GM18519 (cell line): ENCODE data around the gene TNRC6C.

Source experiments
- ATAC-seq: cut with Tn5 transposase; IDR thresholded peaks from one replicate; pipeline ENCODE4 v1.9.1; 2021; ENCODE audit warnings: mild to moderate bottlenecking, moderate library complexity; ENCODE audit not compliant: unreplicated experiment, low FRiP score

Gene TNRC6C

DNA sequence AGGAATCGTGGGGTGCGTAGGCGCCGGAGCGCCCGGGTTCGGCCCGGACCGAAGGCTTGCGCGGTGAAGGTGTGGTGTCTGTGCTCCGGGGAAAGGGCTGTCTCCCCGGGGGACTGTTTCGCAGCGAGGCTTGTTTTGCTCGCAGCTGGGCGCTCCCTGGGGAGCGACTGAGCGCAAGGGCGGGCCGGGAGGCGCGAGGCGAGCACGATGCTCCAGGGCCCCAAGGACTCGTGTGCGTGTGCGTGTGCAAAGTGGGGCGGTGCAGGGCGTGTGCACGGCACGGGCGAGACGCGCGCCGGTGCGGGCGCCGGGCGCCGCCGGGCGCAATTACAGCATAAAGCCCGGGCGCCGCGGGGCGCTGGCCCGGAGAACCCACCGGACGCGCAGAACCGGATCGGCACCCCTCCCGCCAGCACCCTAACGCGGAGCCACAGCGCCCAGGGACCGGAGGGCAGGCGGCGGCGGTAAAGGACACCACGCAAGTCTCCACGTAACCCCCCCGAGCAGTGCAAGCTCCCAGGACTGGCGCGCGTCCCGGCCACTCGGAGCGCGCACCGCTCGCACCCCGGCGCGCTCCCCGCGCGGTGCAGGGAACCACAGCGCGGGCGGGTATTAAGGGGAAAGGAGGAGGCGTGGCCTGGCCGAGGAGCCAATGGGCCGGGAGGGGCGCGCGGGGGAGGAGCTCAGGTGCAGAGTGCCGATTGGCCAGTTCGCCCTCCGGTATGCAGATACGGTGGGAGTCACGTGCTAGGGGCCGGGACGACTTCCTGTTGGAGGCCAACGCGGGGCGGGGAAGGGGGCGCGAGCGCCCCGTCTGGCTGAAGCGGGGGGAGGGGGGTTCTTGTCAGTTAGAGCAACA is at the start of gene TNRC6C:
Gene TNRC6C (plus strand): TSS at position 847 of the 859 bp plus-strand sequence. CDS start 45,504 bp downstream, outside the sequence.
- ATAC-seq = peak; percentile 61

DNA sequence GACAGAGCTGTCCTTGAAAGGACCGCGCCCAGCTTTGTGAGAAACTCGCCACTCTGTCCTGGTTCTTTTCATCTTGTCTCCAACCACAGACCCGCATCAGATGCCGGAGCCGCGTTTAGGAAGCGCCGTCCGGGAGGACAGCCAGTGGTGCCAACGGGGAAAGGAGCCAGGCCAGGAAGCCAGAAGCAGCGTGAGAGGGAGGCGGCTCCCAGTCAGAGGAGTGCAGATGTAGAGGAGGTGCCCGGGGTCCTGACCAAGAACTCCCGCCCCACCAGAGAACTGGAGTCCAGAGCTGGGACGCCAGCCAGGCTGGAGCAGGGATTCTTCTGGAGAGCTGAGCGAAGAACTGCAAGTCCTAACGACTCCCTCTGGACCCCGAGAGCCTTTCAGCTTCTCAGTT is 49.3 kb upstream of the TNRC6C start:
- ATAC-seq = no peak

- no peak for ATAC-seq
Observed at GRCh38 chr17:77909816-77910215, 48.7 kb upstream of the TNRC6C start.

GRCh38 chr17:77914385-77915254 is 43.9 kb upstream of the TNRC6C start:
- no peak for ATAC-seq

GRCh38 chr17:77915594-77916021 is 42.9 kb upstream of the TNRC6C start:
- ATAC-seq = no peak

DNA sequence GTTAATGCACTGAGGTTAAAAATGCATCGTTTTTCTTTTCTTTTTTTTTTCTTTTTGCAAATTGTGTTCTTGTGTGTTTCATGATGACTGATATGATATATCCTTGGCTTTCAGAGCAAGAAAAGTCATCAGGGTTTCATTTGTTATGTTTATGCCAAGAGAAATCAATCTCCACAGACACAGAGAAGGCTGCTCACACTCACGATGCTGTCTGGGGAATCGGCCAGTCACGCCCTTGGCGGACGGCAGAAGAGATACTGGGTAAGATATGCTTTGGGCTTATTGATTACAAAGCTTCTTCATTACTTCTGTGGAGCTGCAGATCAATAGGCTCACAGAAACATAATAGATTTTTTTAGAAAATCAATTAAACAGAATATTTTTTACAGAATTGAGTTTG is 42.2 kb upstream of the TNRC6C start:
- ATAC-seq = no peak

DNA sequence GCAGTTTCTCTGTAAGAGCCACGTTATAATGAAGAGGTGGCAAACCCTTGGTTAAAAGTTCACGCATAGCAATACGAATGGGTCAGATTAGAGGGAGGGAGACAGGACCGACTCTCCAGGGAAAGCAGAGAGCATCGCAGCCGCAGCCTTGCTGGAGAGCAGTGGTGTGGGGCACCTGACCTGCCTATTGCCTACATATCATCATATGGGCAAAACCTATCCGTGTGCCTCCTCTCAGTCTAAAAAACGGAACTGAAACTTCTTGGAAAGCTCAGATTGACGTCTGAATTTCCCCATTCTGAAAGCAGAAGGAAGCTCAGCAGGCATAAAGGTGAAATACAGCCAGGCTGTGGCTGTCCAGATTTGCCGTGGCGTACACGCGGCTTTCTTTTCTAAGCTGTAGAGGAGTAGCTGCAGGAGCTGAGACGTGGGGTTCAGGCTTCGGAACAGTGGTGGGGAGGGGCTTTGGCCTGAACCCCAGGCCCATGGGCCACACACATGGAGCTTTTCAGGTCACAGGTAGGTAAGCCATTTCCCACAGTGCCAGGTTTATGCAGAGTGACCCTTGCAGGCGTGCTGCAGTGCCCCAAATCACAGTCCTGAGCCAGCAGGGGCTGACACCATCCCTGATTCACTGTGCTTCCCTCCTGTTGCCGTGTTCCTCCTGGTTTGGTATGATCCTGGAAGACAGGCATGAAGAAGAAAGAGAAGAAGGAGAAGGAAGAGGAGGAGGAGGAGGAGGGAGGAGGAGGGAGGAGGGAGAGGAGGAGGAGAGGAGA is 41.6 kb upstream of the TNRC6C start:
- no peak for ATAC-seq

GRCh38 chr17:77919276-77919675 is 39.2 kb upstream of the TNRC6C start:
- no peak for ATAC-seq

DNA sequence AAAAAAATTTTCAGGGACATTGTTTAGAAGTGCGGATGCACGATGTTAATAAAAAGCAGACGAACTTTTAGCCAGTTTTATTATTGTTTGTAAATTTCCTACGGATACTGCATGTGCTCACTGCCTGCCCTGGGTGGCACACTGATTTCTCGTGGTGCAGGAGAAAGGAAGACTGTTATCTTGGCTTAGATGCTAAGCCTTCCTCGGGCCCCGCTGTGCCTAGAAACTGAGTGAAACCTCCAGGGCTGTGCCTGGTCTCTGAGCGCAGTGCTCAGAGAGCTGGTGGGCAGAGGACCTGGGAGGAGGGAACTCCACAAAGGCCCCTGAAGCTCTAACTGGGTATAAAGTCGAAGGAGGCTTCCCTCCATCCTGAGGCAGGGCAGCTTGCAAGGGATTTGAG is 35.4 kb upstream of the TNRC6C start:
- no peak for ATAC-seq

DNA sequence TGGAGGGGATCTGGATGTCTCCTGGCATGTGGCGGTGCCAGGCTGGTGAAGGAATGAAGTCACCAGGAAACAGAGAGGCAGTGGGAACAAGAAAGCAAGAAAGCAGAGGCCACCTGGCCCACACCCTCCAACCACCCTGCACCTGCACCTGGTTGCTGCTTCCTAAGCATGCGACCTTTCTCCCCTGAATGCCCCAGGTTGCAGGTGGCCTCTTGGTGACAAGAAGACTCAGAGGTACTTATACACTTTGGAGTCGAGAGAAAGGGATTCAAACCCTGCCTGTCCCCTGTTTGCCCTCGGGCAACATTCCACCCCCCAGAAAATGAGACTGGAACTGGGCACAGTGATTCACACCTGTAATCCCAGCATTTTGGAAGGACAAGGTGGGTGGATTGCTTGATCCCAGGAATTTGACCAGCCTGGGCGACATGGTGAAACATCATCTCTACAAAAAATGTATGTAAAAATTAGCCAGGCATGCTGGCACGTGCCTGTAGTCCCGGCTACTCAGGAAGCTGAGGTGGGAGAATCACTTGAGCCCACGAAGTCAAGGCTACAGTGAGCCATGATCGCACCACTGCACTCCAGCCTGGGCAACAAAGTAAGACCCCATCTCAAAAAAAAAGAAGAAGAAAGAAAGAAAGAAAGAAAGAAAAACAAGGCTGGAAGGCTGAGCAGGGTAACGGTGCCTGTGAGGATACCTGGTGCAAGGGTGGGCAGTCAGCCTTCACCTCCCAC is 34.6 kb upstream of the TNRC6C start:
- ATAC-seq = no peak

- no peak for ATAC-seq
Observed at GRCh38 chr17:77924757-77925336, 33.7 kb upstream of the TNRC6C start.

DNA sequence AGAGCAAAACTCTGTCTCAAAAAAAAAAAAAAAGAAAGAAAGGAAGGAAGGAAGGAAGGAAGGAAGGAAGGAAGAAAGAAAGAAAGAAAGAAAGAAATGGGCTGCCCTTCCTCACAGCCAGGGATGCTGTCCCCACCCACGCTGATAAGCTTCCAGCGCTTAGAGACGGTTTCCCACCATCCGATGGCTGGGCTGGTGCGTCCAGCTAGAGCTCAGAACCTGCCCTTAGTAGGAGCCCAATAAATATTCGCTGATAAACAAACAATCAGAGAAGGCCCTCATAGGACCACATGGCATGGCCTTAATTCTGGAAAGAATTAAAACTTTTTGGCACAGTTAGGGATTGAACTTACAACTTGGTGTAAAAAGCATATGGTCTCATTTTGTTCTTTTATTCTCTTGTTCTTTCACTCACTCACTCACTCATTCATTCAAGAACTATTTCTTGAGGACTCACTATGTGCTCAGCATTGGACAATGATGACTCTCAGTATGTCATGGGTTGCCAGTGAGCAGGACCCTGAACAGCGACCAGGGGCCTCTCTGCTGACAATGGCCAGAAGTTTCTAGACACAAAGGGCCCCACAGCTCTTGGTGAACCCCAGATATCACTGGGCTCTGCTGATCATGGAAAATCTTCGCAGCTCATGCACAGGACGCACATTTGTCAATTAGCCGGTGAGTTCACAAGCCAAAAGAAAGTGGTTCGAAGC is 32.5 kb upstream of the TNRC6C start:
- no peak for ATAC-seq

DNA sequence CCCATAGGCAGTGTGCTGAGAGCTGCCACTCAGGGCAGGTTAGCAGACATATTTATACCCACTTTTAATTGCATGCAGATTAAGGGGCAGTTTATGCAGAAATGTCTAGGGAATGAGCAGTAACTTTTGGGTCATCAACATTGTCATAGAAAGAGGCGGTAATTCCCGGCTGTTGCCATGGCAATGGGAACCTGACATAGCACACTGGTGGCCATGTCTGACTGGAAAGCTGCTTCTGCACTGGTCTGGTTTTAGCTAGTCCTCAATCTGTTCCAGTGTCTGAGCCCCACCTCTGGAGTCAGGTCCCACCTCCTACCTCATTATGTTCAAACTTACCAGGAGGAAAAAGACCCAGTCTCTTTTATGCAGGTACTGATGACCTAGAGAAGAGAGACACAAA is 31.5 kb upstream of the TNRC6C start:
- no peak for ATAC-seq

- no peak for ATAC-seq
Observed at GRCh38 chr17:77927777-77928518, 30.6 kb upstream of the TNRC6C start.

DNA sequence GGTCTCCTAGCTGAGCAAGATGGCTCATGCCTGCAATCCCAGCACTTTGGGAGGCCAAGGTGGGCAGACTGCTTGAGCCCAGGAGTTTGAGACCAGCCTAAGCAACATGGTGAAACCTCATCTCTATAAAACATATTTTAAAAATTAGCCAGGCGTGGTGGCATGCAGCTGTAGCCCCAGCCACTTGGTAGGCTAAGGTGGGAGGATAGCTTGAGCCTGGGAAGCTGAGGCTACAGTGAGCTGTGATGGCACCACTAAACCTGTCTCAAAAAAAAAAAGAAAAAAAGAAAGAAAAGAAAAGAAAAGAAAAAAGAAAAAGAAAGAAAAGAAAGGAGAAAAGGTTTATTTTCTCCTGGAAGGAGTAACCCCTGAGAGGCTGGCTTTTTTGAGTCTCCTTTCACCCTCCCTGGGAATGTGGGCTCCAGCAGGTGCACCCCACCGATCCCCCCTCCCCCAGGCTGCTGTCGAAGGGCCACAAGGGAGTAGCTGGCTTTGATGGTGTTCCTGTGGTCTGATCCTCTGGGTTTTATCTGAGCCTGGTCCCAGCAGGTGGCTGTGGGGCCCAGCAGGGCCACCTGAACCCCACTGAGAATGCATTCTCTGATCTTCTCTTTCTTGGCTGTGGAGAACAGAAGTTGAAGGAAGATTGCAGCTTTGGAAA is 29.9 kb upstream of the TNRC6C start:
- ATAC-seq = no peak

DNA sequence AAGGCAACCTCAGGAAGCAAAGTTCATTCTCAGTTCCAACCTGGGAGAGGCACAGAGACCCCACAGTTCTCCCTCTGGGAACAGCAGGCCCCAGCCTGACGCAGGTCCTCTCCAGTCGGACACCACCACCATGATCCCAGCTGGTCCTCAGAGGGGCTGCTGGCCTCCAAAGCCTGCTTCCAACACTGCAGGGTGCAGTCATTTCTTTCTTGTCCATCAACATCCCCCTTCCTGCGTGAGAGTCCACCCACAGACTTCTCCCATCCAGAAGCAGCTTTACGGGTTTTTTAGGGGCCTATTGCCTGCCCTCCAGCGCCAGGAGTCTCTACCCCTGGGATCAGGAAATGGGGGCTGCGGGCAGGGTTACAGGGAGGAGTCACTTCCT is 29.3 kb upstream of the TNRC6C start:
- no peak for ATAC-seq

DNA sequence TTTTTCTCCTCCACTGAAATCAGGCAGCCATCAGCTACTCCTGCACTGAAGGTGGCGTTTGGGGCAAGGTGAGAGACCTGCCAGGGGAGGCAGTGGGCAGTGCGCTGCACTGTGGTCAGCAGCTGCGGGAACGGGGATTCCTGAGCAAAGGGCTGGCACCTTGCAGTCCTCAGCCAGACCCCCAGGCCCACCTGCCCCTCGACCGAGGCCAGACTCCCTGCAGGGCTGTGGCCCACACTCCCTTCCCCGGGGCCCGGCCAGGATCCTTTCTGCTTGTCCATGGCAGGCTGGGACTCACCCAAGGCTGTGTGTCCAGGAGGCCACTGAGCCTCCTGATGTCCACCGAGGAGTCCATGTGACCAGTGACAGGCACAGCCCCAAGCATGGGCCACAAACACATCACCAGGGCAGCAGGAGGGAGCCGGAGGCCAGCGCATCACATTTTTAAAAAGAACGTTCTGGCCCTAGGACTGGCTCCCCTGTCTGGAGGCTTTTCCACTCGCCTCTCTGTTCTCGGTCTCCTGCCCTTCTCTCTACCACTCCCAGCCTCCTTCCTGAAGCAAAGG is 28.5 kb upstream of the TNRC6C start:
- no peak for ATAC-seq
